ENCODE measurements around the gene ST6GALNAC3.

ST6GALNAC3 gene

GRCh38 chr1:76433526-76433925 is 359.0 kb downstream of the ST6GALNAC3 start:
- DNase-seq (ENCODE audit: low read depth): no peak

GRCh38 chr1:76443217-76443616 is 368.7 kb downstream of the ST6GALNAC3 start:
- DNase-seq (ENCODE audit: low read depth): no peak

- no peak for DNase-seq (ENCODE audit: low read depth)
These were observed 370.2 kb downstream of the ST6GALNAC3 start for GRCh38 chr1:76444773-76445172.

- no peak for DNase-seq (ENCODE audit: low read depth)
These were observed 375.7 kb downstream of the ST6GALNAC3 start for GRCh38 chr1:76450229-76450628.

- DNase-seq (ENCODE audit: low read depth): no peak
These were observed 388.7 kb downstream of the ST6GALNAC3 start for GRCh38 chr1:76463278-76463677.

GRCh38 chr1:76463849-76464248 is 389.3 kb downstream of the ST6GALNAC3 start:
- DNase-seq (ENCODE audit: low read depth): no peak

- DNase-seq (ENCODE audit: low read depth): no peak
These were observed 390.5 kb downstream of the ST6GALNAC3 start for GRCh38 chr1:76465030-76465429.

GRCh38 chr1:76470166-76470565 is 395.6 kb downstream of the ST6GALNAC3 start:
- no peak for DNase-seq (ENCODE audit: low read depth)

GRCh38 chr1:76471536-76471935 is 397.0 kb downstream of the ST6GALNAC3 start:
- no peak for DNase-seq (ENCODE audit: low read depth)

GRCh38 chr1:76473591-76473990 is 399.0 kb downstream of the ST6GALNAC3 start:
- no peak for DNase-seq (ENCODE audit: low read depth)

- no peak for DNase-seq (ENCODE audit: low read depth)
These were observed 400.4 kb downstream of the ST6GALNAC3 start for GRCh38 chr1:76474922-76475321.

GRCh38 chr1:76477156-76477555 is 402.6 kb downstream of the ST6GALNAC3 start:
- DNase-seq (ENCODE audit: low read depth): no peak

GRCh38 chr1:76480827-76481226 is 406.3 kb downstream of the ST6GALNAC3 start:
- no peak for DNase-seq (ENCODE audit: low read depth)

GRCh38 chr1:76481672-76482071 is 407.1 kb downstream of the ST6GALNAC3 start:
- DNase-seq (ENCODE audit: low read depth): no peak

GRCh38 chr1:76482272-76482671 is 407.7 kb downstream of the ST6GALNAC3 start:
- DNase-seq (ENCODE audit: low read depth): no peak

GRCh38 chr1:76491737-76492136 is 417.2 kb downstream of the ST6GALNAC3 start:
- DNase-seq (ENCODE audit: low read depth): no peak

GRCh38 chr1:76492752-76493430 is 418.3 kb downstream of the ST6GALNAC3 start:
- no peak for DNase-seq (ENCODE audit: low read depth)

GRCh38 chr1:76494807-76495206 is 420.3 kb downstream of the ST6GALNAC3 start:
- DNase-seq (ENCODE audit: low read depth): no peak

- no peak for DNase-seq (ENCODE audit: low read depth)
These were observed 422.3 kb downstream of the ST6GALNAC3 start for GRCh38 chr1:76496871-76497270.

- DNase-seq (ENCODE audit: low read depth): no peak
These were observed 425.6 kb downstream of the ST6GALNAC3 start for GRCh38 chr1:76500116-76500515.

GRCh38 chr1:76501136-76501535 is 426.6 kb downstream of the ST6GALNAC3 start:
- no peak for DNase-seq (ENCODE audit: low read depth)

- DNase-seq (ENCODE audit: low read depth): no peak
These were observed 427.2 kb downstream of the ST6GALNAC3 start for GRCh38 chr1:76501586-76502219.

GRCh38 chr1:76503100-76503499 is 428.6 kb downstream of the ST6GALNAC3 start:
- no peak for DNase-seq (ENCODE audit: low read depth)

GRCh38 chr1:76503736-76504135 is 429.2 kb downstream of the ST6GALNAC3 start:
- no peak for DNase-seq (ENCODE audit: low read depth)

Data from activated T-cell treated with anti-CD3 and anti-CD28 coated beads for 48 hours (primary cell).